ENCODE data around the gene P2RX2.

The P2RX2 gene

GRCh38 chr12:132578826-132579225 is 39.8 kb upstream of the P2RX2 start:
- TF ChIP-seq GATA3 (IDR thresholded peaks at IDR 0.05; ENCODE audit: low read depth, low read length): no peak
- no peak for TF ChIP-seq GATA2 (IDR thresholded peaks at IDR 0.05; ENCODE audit: low read depth, low read length)

- no peak for TF ChIP-seq GATA3 (IDR thresholded peaks at IDR 0.05; ENCODE audit: low read depth, low read length)
- TF ChIP-seq GATA2 (IDR thresholded peaks at IDR 0.05; ENCODE audit: low read depth, low read length): no peak
Measured at GRCh38 chr12:132579744-132580143, 38.8 kb upstream of the P2RX2 start.

- TF ChIP-seq GATA2 (IDR thresholded peaks at IDR 0.05; ENCODE audit: low read depth, low read length): no peak
- no peak for TF ChIP-seq GATA3 (IDR thresholded peaks at IDR 0.05; ENCODE audit: low read depth, low read length)
Measured at GRCh38 chr12:132580701-132581292, 37.8 kb upstream of the P2RX2 start.

- TF ChIP-seq GATA2 (IDR thresholded peaks at IDR 0.05; ENCODE audit: low read depth, low read length) (no peak), GATA3 (IDR thresholded peaks at IDR 0.05; ENCODE audit: low read depth, low read length) (no peak)
Measured at GRCh38 chr12:132581348-132582057, 37.1 kb upstream of the P2RX2 start.

GRCh38 chr12:132582058-132582420 is 36.5 kb upstream of the P2RX2 start:
- no peak for TF ChIP-seq GATA2 (IDR thresholded peaks at IDR 0.05; ENCODE audit: low read depth, low read length)
- TF ChIP-seq GATA3 (IDR thresholded peaks at IDR 0.05; ENCODE audit: low read depth, low read length): no peak

GRCh38 chr12:132582582-132583410 is 35.8 kb upstream of the P2RX2 start:
- TF ChIP-seq GATA3 (IDR thresholded peaks at IDR 0.05; ENCODE audit: low read depth, low read length): no peak
- no peak for TF ChIP-seq GATA2 (IDR thresholded peaks at IDR 0.05; ENCODE audit: low read depth, low read length)

- TF ChIP-seq GATA3 (IDR thresholded peaks at IDR 0.05; ENCODE audit: low read depth, low read length) (no peak), GATA2 (IDR thresholded peaks at IDR 0.05; ENCODE audit: low read depth, low read length) (no peak)
Measured at GRCh38 chr12:132583411-132583710, 35.2 kb upstream of the P2RX2 start.

GRCh38 chr12:132583736-132584135 is 34.8 kb upstream of the P2RX2 start:
- TF ChIP-seq GATA3 (IDR thresholded peaks at IDR 0.05; ENCODE audit: low read depth, low read length) (no peak), GATA2 (IDR thresholded peaks at IDR 0.05; ENCODE audit: low read depth, low read length) (no peak)

GRCh38 chr12:132584429-132584828 is 34.1 kb upstream of the P2RX2 start:
- TF ChIP-seq GATA2 (IDR thresholded peaks at IDR 0.05; ENCODE audit: low read depth, low read length): no peak
- TF ChIP-seq GATA3 (IDR thresholded peaks at IDR 0.05; ENCODE audit: low read depth, low read length): no peak

- TF ChIP-seq GATA2 (IDR thresholded peaks at IDR 0.05; ENCODE audit: low read depth, low read length): no peak
Measured at GRCh38 chr12:132585177-132585576, 33.4 kb upstream of the P2RX2 start.

GRCh38 chr12:132586929-132587328 is 31.6 kb upstream of the P2RX2 start:
- no peak for TF ChIP-seq GATA3 (IDR thresholded peaks at IDR 0.05; ENCODE audit: low read depth, low read length)
- no peak for TF ChIP-seq GATA2 (IDR thresholded peaks at IDR 0.05; ENCODE audit: low read depth, low read length)

- TF ChIP-seq GATA3 (IDR thresholded peaks at IDR 0.05; ENCODE audit: low read depth, low read length): no peak
- TF ChIP-seq GATA2 (IDR thresholded peaks at IDR 0.05; ENCODE audit: low read depth, low read length): no peak
Measured at GRCh38 chr12:132587781-132588180, 30.8 kb upstream of the P2RX2 start.

GRCh38 chr12:132588319-132588718 is 30.3 kb upstream of the P2RX2 start:
- TF ChIP-seq GATA2 (IDR thresholded peaks at IDR 0.05; ENCODE audit: low read depth, low read length) (no peak), GATA3 (IDR thresholded peaks at IDR 0.05; ENCODE audit: low read depth, low read length) (no peak)

- no peak for TF ChIP-seq GATA3 (IDR thresholded peaks at IDR 0.05; ENCODE audit: low read depth, low read length)
- TF ChIP-seq GATA2 (IDR thresholded peaks at IDR 0.05; ENCODE audit: low read depth, low read length): no peak
Measured at GRCh38 chr12:132588821-132589669, 29.5 kb upstream of the P2RX2 start.
